HepG2 (cell line): Measurements from ENCODE around the gene ANKS3. TPM values are rescaled to one million over a fixed set of nuclear protein-coding genes. Genes with fewer than 3 reads are reported as not detected.

ENCODE experiments used
- ADNP ChIP-seq: sonication (generic); formaldehyde crosslinking; IDR thresholded peaks from 2 replicates; pipeline ENCODE4 v1.4.0; 2020; ENCODE audit warnings: missing genetic modification reagents
- BRCA1 ChIP-seq: sonication (generic); formaldehyde crosslinking; IDR thresholded peaks from 2 replicates; pipeline ENCODE4 v1.4.0; 2020; ENCODE audit warnings: missing genetic modification reagents
- CCAR2 ChIP-seq: fragments of 200-400 bp; formaldehyde crosslinking; optimal IDR thresholded peaks from 2 replicates; pipeline ENCODE3; 2018; ENCODE audit warnings: low read depth, mild to moderate bottlenecking, low read length, moderate library complexity
- FIP1L1 ChIP-seq: fragments of 200-400 bp; formaldehyde crosslinking; IDR thresholded peaks from 2 replicates; pipeline ENCODE4 v1.6.1; 2018; ENCODE audit warnings: low read depth, mild to moderate bottlenecking, low read length, moderate library complexity, borderline replicate concordance; ENCODE audit not compliant: insufficient read depth
- GATAD1 ChIP-seq: IDR thresholded peaks from 2 replicates; pipeline ENCODE4 v1.6.1; 2016; ENCODE audit warnings: missing genetic modification reagents, missing compliant biosample characterization
- KLF15 ChIP-seq: sonication (generic); formaldehyde crosslinking; IDR thresholded peaks from 2 replicates; pipeline ENCODE4 v1.8.1; 2023; ENCODE audit warnings: borderline replicate concordance, mild to moderate bottlenecking, inconsistent platforms, missing genetic modification reagents, mixed read lengths
- MBNL3 ChIP-seq: fragments of 250-450 bp; sonication (Bioruptor Pico); conservative IDR thresholded peaks from 2 replicates; pipeline ENCODE4 v1.8.0; 2022; ENCODE audit warnings: mild to moderate bottlenecking, inconsistent platforms
- MYNN ChIP-seq: sonication (generic); formaldehyde crosslinking; IDR thresholded peaks from 2 replicates; pipeline ENCODE4 v1.4.0; 2020; ENCODE audit warnings: mild to moderate bottlenecking, low read depth, missing genetic modification reagents
- NFE2L1 ChIP-seq: sonication (generic); formaldehyde crosslinking; IDR thresholded peaks from 2 replicates; pipeline ENCODE4 v1.4.0; 2020; ENCODE audit warnings: missing genetic modification reagents, mild to moderate bottlenecking, borderline replicate concordance
- NFYB ChIP-seq: sonication (generic); formaldehyde crosslinking; IDR thresholded peaks from 2 replicates; pipeline ENCODE4 v1.4.0; 2020; ENCODE audit warnings: missing genetic modification reagents
- ONECUT2 ChIP-seq: sonication (generic); formaldehyde crosslinking; IDR thresholded peaks from 2 replicates; pipeline ENCODE4 v1.4.0; 2020; ENCODE audit warnings: missing genetic modification reagents
- STAT5B ChIP-seq: sonication (generic); formaldehyde crosslinking; IDR thresholded peaks from 2 replicates; pipeline ENCODE4 v1.4.0; 2020; ENCODE audit warnings: missing genetic modification reagents
- TAF1 ChIP-seq: sonication (generic); formaldehyde crosslinking; IDR thresholded peaks from 2 replicates; pipeline ENCODE4 v1.4.0; 2020; ENCODE audit warnings: missing genetic modification reagents
- TOE1 ChIP-seq: sonication (generic); formaldehyde crosslinking; IDR thresholded peaks from 2 replicates; pipeline ENCODE4 v1.4.0; 2020; ENCODE audit warnings: mild to moderate bottlenecking, missing genetic modification reagents
- ZBTB21 ChIP-seq: sonication (generic); formaldehyde crosslinking; IDR thresholded peaks from 2 replicates; pipeline ENCODE4 v1.4.0; 2020; ENCODE audit warnings: missing genetic modification reagents
- ZEB1 ChIP-seq: IDR thresholded peaks from 2 replicates; pipeline ENCODE4 v1.6.1; 2012; ENCODE audit warnings: mild to moderate bottlenecking, low read depth, inconsistent platforms; ENCODE audit not compliant: insufficient replicate concordance
- ZMYM3 ChIP-seq: sonication (generic); formaldehyde crosslinking; IDR thresholded peaks from 2 replicates; pipeline ENCODE4 v1.5.1; 2020; ENCODE audit warnings: mild to moderate bottlenecking, missing genetic modification reagents
- ZNF260 ChIP-seq: sonication (generic); formaldehyde crosslinking; IDR thresholded peaks from 2 replicates; pipeline ENCODE4 v1.4.0; 2020; ENCODE audit warnings: missing genetic modification reagents, low read depth, mild to moderate bottlenecking, borderline replicate concordance
- ZNF296 ChIP-seq: sonication (generic); formaldehyde crosslinking; conservative IDR thresholded peaks from 2 replicates; pipeline ENCODE4 v1.5.0; 2020; ENCODE audit warnings: mild to moderate bottlenecking, missing genetic modification reagents
- ZNF468 ChIP-seq: sonication (generic); formaldehyde crosslinking; IDR thresholded peaks from 2 replicates; pipeline ENCODE4 v1.8.0; 2022; ENCODE audit warnings: mild to moderate bottlenecking, moderate library complexity, missing genetic modification reagents
- ZNF616 ChIP-seq: sonication (generic); formaldehyde crosslinking; IDR thresholded peaks from 2 replicates; pipeline ENCODE4 v1.5.0; 2020; ENCODE audit warnings: low read depth, mild to moderate bottlenecking, missing genetic modification reagents
- ZNF746 ChIP-seq: sonication (generic); formaldehyde crosslinking; IDR thresholded peaks from 2 replicates; pipeline ENCODE4 v1.8.0; 2022; ENCODE audit warnings: mild to moderate bottlenecking, missing genetic modification reagents
- ZNF878 ChIP-seq: sonication (generic); formaldehyde crosslinking; IDR thresholded peaks from 2 replicates; pipeline ENCODE4 v1.8.1; 2023; ENCODE audit warnings: mild to moderate bottlenecking, missing genetic modification reagents, moderate library complexity
- polyA plus RNA-seq, 8 experiments: library from polyadenylated mRNA; depleted of rRNA in 3 of 8; stranded (reverse) in 7 of 8; unstranded in 1 of 8; fragments of >200 nt; fragmentation: Illumina TruSeq in 4 of 8; extraction: Trizol in 4 of 8; gene quantifications; 2 replicates each; pipeline versions ENCODE4 v1.2.1 to v1.2.3, GENCODE V29; 2011 to 2016; ENCODE audit warnings: low read depth in 4 of 8, missing spikeins in 1 of 8, mixed read lengths in 1 of 8; ENCODE audit not compliant: insufficient read depth in 1 of 8
- total RNA-seq, 5 experiments: library from RNA; depleted of rRNA; stranded (reverse); fragments of >200 nt; fragmentation: Illumina TruSeq; extraction: Trizol; gene quantifications; 2 replicates each; pipeline ENCODE4 v1.2.3, GENCODE V29; 2016; ENCODE audit warnings: low read depth in 1 of 5
- TF ChIP-seq, protein P1 (sequence below): sonication (generic); formaldehyde crosslinking; conservative IDR thresholded peaks from 2 replicates; pipeline ENCODE4 v1.8.1; 2023; ENCODE audit warnings: missing genetic modification reagents
- TF ChIP-seq, protein P2 (sequence below): sonication (generic); formaldehyde crosslinking; IDR thresholded peaks from 2 replicates; pipeline ENCODE4 v1.4.0; 2020; ENCODE audit warnings: missing genetic modification reagents
- TF ChIP-seq, protein P3 (sequence below): sonication (generic); formaldehyde crosslinking; IDR thresholded peaks from 2 replicates; pipeline ENCODE4 v1.5.0; 2020; ENCODE audit warnings: mild to moderate bottlenecking, missing genetic modification reagents

Gene ANKS3
- total and polyA plus RNA-seq, 2 of the 13 experiments (the other 11 are each of a cell fraction or from before 2014, with no cell fraction given), result 11.4 to 15.9 TPM

DNA sequence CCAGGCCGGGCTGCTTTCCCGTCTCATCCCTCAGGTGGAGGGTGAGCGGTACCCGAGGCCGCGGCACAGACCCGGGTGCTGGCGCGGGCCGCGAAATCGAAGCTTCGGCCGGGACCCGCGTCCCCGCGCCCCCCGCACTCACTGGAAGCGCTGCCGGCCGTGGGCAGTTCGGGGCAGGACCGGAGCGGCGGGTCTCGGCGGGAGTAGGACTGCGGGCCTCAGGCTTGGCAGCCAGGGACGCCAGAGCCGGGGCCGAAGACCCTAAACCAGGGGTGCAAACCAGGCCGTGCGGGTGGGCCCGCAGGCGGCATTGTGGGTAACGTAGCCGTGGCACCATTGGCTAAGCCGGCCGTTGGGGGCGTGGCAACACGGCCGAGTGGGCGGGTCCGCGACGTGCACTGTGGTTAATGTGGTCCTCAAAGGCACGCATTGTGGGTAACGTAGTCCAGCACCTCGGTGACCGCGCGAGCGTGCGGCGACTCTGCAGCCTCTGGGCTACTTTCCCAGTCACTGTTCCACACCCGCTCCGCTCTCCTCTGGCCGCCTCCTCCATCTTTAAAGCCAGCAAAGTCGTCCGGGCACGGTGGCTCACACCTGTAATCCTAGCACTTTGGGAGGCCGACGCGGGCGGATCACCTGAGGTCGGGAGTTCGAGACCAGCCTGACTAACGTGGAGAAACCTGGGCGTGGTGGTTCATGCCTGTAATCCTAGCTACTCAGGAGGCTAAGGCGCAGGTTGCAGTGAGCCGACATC is 33.0 kb upstream of the ANKS3 start, which contains the start of gene ZNF500 (continued):
- TF ChIP-seq TAF1 (CRISPR knock-in tag) (peak; percentile 87), ZMYM3 (peak; percentile 95; the same call in 1 of the 2 replicates), ZEB1 (no peak), MYNN (0 out of 2 replicates have a peak, but pooled peaks have one; percentile 24), BRCA1 (CRISPR knock-in tag) (no peak), TOE1 (CRISPR knock-in tag) (peak; percentile 76; the same call in 1 of the 2 replicates), ZBTB21 (no peak), CCAR2 (no peak), ZNF296 (CRISPR knock-in tag) (no peak), ZNF468 (CRISPR knock-in tag) (no peak), KLF15 (CRISPR knock-in tag) (no peak), FIP1L1 (no peak), ZNF260 (CRISPR knock-in tag) (no peak), NFE2L1 (CRISPR knock-in tag) (peak; percentile 65; the same call in 1 of the 2 replicates), MBNL3 (CRISPR knock-in tag) (no peak), STAT5B (CRISPR knock-in tag) (peak; percentile 35; the same call in 1 of the 2 replicates), ZNF616 (CRISPR knock-in tag) (no peak), ZNF878 (no peak), ADNP (CRISPR knock-in tag) (peak; percentile 91), ONECUT2 (CRISPR knock-in tag) (no peak), ZNF746 (CRISPR knock-in tag) (no peak), GATAD1 (CRISPR knock-in tag) (peak; percentile 92), NFYB (peak; percentile 90)
- TF ChIP-seq, protein P1, sequence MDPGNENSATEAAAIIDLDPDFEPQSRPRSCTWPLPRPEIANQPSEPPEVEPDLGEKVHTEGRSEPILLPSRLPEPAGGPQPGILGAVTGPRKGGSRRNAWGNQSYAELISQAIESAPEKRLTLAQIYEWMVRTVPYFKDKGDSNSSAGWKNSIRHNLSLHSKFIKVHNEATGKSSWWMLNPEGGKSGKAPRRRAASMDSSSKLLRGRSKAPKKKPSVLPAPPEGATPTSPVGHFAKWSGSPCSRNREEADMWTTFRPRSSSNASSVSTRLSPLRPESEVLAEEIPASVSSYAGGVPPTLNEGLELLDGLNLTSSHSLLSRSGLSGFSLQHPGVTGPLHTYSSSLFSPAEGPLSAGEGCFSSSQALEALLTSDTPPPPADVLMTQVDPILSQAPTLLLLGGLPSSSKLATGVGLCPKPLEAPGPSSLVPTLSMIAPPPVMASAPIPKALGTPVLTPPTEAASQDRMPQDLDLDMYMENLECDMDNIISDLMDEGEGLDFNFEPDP (CRISPR knock-in tag), result 0 out of 2 replicates have a peak, but pooled peaks have one; percentile 27
- TF ChIP-seq, protein P2, sequence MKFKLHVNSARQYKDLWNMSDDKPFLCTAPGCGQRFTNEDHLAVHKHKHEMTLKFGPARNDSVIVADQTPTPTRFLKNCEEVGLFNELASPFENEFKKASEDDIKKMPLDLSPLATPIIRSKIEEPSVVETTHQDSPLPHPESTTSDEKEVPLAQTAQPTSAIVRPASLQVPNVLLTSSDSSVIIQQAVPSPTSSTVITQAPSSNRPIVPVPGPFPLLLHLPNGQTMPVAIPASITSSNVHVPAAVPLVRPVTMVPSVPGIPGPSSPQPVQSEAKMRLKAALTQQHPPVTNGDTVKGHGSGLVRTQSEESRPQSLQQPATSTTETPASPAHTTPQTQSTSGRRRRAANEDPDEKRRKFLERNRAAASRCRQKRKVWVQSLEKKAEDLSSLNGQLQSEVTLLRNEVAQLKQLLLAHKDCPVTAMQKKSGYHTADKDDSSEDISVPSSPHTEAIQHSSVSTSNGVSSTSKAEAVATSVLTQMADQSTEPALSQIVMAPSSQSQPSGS (CRISPR knock-in tag), result peak; percentile 71
- TF ChIP-seq, protein P3, sequence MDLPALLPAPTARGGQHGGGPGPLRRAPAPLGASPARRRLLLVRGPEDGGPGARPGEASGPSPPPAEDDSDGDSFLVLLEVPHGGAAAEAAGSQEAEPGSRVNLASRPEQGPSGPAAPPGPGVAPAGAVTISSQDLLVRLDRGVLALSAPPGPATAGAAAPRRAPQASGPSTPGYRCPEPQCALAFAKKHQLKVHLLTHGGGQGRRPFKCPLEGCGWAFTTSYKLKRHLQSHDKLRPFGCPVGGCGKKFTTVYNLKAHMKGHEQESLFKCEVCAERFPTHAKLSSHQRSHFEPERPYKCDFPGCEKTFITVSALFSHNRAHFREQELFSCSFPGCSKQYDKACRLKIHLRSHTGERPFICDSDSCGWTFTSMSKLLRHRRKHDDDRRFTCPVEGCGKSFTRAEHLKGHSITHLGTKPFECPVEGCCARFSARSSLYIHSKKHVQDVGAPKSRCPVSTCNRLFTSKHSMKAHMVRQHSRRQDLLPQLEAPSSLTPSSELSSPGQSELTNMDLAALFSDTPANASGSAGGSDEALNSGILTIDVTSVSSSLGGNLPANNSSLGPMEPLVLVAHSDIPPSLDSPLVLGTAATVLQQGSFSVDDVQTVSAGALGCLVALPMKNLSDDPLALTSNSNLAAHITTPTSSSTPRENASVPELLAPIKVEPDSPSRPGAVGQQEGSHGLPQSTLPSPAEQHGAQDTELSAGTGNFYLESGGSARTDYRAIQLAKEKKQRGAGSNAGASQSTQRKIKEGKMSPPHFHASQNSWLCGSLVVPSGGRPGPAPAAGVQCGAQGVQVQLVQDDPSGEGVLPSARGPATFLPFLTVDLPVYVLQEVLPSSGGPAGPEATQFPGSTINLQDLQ (CRISPR knock-in tag), result no peak
